Upper lobe of right lung (tissue), 1 donor: ENCODE data around the gene RBM20. TPM values are rescaled to one million over a fixed set of nuclear protein-coding genes. Genes with fewer than 3 reads are reported as not detected.

Source experiments
- ATAC-seq: fragments of 200-7000 bp; cut with Tn5 transposase; one replicate; pipeline ENCODE4 v1.9.1; 2020; ENCODE audit warnings: mild to moderate bottlenecking, moderate library complexity
- DNase-seq: peaks from one replicate; pipeline ENCODE4 v3.0.0-alpha.2; 2020
- H3K27ac ChIP-seq: fragments of 200-600 bp; one replicate; pipeline ENCODE4 v1.8.0; 2022
- H3K27me3 ChIP-seq: fragments of 200-600 bp; one replicate; pipeline ENCODE4 v1.8.0; 2022; ENCODE audit warnings: mild to moderate bottlenecking
- H3K36me3 ChIP-seq: fragments of 200-600 bp; one replicate; pipeline ENCODE4 v1.8.0; 2022
- H3K4me1 ChIP-seq: fragments of 200-600 bp; one replicate; pipeline ENCODE4 v1.8.0; 2022
- H3K4me3 ChIP-seq: fragments of 200-600 bp; one replicate; pipeline ENCODE4 v1.8.0; 2022; ENCODE audit warnings: mild to moderate bottlenecking
- H3K9me3 ChIP-seq: fragments of 200-600 bp; one replicate; pipeline ENCODE4 v1.8.0; 2022
- CTCF ChIP-seq: fragments of 200-600 bp; IDR thresholded peaks from one replicate; pipeline ENCODE4 v1.8.0; 2022; ENCODE audit warnings: antibody characterized with exemption
- intact Hi-C: fragments of 100-400 bp; cut with DNase I; formaldehyde crosslinking; loops from one replicate; pipeline ENCODE4 v1.11.0; 2022
- total RNA-seq: library from RNA; stranded (reverse); fragmentation: NEBNext Ultra II Directional; extraction: Animal tissue kit (Norgen Biotek cat#: 25700); gene quantifications from one replicate; pipeline ENCODE4 v1.2.1, GENCODE V29; 2021
- donor health status: DM: no; HTN: yes; CAD: no; lungs with severe emphysema.

The RBM20 gene
- total RNA-seq, 1 donor from 2014 or later: 0.41 TPM

- H3K4me3 ChIP-seq: peak overlapping the region; percentile 61
- no peaks in the 10 kb centered on the region for H3K36me3 ChIP-seq
- peak; percentile 90 for TF ChIP-seq CTCF
- intact Hi-C loops: no loop called here
- H3K27ac ChIP-seq: peak overlapping the region; percentile 72
- DNase-seq: peak; percentile 85
- no peaks in the 10 kb centered on the region for H3K4me1 ChIP-seq
- peak; percentile 96 for ATAC-seq
- peaks cover 16% of the 10 kb centered on the region for H3K27me3 ChIP-seq
- H3K9me3 ChIP-seq: no peaks in the 10 kb centered on the region
These were observed 27.8 kb downstream of the RBM20 start for GRCh38 chr10:110671788-110672579.

- peak overlapping the region; percentile 72 for H3K27ac ChIP-seq
- TF ChIP-seq CTCF: no peak
- peaks cover 10% of the 10 kb centered on the region for H3K27me3 ChIP-seq
- peak overlapping the region; percentile 61 for H3K4me3 ChIP-seq
- H3K36me3 ChIP-seq: no peaks in the 10 kb centered on the region
- H3K4me1 ChIP-seq: no peaks in the 10 kb centered on the region
- peak; percentile 34 for ATAC-seq
- DNase-seq: no peak
- H3K9me3 ChIP-seq: no peaks in the 10 kb centered on the region
- intact Hi-C loops: no loop called here
These were observed 28.4 kb downstream of the RBM20 start for GRCh38 chr10:110672580-110672919.

- Histone ChIP-seq H3K4me3 (no peak overlapping the region), H3K9me3 (no peaks in the 10 kb centered on the region), H3K27me3 (peaks cover 8% of the 10 kb centered on the region), H3K4me1 (no peaks in the 10 kb centered on the region), H3K27ac (no peak overlapping the region), H3K36me3 (no peaks in the 10 kb centered on the region)
- intact Hi-C loops: no loop called here
- no peak for TF ChIP-seq CTCF
- no peak for DNase-seq
- ATAC-seq: no peak
These were observed 31.9 kb downstream of the RBM20 start for GRCh38 chr10:110676016-110676415.

- H3K9me3 ChIP-seq: no peaks in the 10 kb centered on the region
- H3K4me3 ChIP-seq: no peak overlapping the region
- no peak for TF ChIP-seq CTCF
- H3K27ac ChIP-seq: no peak overlapping the region
- intact Hi-C loops: no loop called here
- no peaks in the 10 kb centered on the region for H3K4me1 ChIP-seq
- no peak for DNase-seq
- peaks cover 24% of the 10 kb centered on the region for H3K27me3 ChIP-seq
- H3K36me3 ChIP-seq: no peaks in the 10 kb centered on the region
- ATAC-seq: no peak
These were observed 35.5 kb downstream of the RBM20 start for GRCh38 chr10:110679486-110680272.

GRCh38 chr10:110680273-110681020 lies 36.3 kb downstream of the RBM20 start:
- ATAC-seq (no peak), DNase-seq (no peak)
- Histone ChIP-seq H3K27ac (no peak overlapping the region), H3K27me3 (peaks cover 24% of the 10 kb centered on the region), H3K4me3 (no peak overlapping the region), H3K4me1 (no peaks in the 10 kb centered on the region), H3K36me3 (no peaks in the 10 kb centered on the region), H3K9me3 (no peaks in the 10 kb centered on the region)
- TF ChIP-seq CTCF: no peak
- intact Hi-C loops: no loop called here
